Measurements from ENCODE around the gene TACR1.

DNA sequence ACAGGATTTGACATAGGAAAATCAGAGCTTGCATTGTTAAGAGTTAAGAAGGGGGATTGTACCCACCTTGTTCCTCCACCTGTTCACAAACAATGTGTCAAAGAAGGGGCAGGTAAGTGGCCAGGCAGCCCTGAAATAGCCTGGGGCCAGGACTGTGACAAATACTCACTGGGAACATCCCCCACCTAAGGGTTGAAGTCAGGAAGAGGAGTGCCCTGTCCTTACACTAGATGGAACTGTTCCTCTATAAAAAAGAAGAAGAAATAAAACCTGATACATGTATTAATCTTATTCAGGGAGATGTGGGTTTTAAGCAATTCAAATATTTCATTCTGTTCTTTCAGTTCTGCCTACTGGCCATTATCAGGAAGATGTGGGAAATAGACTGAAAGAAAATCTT is 41.9 kb downstream of the TACR1 start:
- TF ChIP-seq, protein P1, sequence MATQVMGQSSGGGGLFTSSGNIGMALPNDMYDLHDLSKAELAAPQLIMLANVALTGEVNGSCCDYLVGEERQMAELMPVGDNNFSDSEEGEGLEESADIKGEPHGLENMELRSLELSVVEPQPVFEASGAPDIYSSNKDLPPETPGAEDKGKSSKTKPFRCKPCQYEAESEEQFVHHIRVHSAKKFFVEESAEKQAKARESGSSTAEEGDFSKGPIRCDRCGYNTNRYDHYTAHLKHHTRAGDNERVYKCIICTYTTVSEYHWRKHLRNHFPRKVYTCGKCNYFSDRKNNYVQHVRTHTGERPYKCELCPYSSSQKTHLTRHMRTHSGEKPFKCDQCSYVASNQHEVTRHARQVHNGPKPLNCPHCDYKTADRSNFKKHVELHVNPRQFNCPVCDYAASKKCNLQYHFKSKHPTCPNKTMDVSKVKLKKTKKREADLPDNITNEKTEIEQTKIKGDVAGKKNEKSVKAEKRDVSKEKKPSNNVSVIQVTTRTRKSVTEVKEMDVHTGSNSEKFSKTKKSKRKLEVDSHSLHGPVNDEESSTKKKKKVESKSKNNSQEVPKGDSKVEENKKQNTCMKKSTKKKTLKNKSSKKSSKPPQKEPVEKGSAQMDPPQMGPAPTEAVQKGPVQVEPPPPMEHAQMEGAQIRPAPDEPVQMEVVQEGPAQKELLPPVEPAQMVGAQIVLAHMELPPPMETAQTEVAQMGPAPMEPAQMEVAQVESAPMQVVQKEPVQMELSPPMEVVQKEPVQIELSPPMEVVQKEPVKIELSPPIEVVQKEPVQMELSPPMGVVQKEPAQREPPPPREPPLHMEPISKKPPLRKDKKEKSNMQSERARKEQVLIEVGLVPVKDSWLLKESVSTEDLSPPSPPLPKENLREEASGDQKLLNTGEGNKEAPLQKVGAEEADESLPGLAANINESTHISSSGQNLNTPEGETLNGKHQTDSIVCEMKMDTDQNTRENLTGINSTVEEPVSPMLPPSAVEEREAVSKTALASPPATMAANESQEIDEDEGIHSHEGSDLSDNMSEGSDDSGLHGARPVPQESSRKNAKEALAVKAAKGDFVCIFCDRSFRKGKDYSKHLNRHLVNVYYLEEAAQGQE (tag by site-specific recombination; IDR thresholded peaks at IDR 0.05): no peak
- TF ChIP-seq ZSCAN23 (tag by site-specific recombination; IDR thresholded peaks at IDR 0.05): no peak
- TF ChIP-seq ZNF830 (tag by site-specific recombination; IDR thresholded peaks at IDR 0.05; ENCODE audit: low read depth): no peak

All from HEK293 (cell line).